Natural killer cell (primary cell): ENCODE results near the gene CYP2W1. TPM values are rescaled to one million over a fixed set of nuclear protein-coding genes. Genes with fewer than 3 reads are reported as not detected.

Experiments
- ATAC-seq, 3 donors: fragments of 150-1000 bp in 2 of 3; fragments of 200-7000 bp in 1 of 3; cut with Tn5 transposase; 1 replicate in 1 of 3; 2 replicates in 2 of 3; pipeline ENCODE4 v1.10.0; 2021; ENCODE audit warnings: mild to moderate bottlenecking in 2 of 3, moderate library complexity in 2 of 3
- DNase-seq, 2 donors: peaks; one replicate each; pipeline versions ENCODE4 v3.0.0 to v3.0.0-alpha.2; 2013 to 2021; ENCODE audit warnings: mixed read lengths in 1 of 2
- H3K27ac ChIP-seq: one replicate; pipeline ENCODE4 v1.5.1; 2013; ENCODE audit warnings: mild to moderate bottlenecking, low read length
- H3K27me3 ChIP-seq: one replicate; pipeline ENCODE4 v1.6.1; 2013; ENCODE audit warnings: low read length; ENCODE audit not compliant: control insufficient read depth, insufficient read depth
- H3K36me3 ChIP-seq: one replicate; pipeline ENCODE4 v1.6.1; 2013; ENCODE audit warnings: low read length; ENCODE audit not compliant: control insufficient read depth, insufficient read depth
- H3K4me1 ChIP-seq: one replicate; pipeline ENCODE4 v1.6.1; 2013; ENCODE audit warnings: low read length; ENCODE audit not compliant: control insufficient read depth, insufficient read depth
- H3K4me3 ChIP-seq: one replicate; pipeline ENCODE4 v1.5.1; 2013; ENCODE audit warnings: low read length
- H3K9me3 ChIP-seq: one replicate; pipeline ENCODE4 v1.6.1; 2013; ENCODE audit warnings: low read length; ENCODE audit not compliant: control insufficient read depth, insufficient read depth
- H3K27ac Mint-ChIP-seq, 2 donors: one replicate each; pipeline ENCODE4 v1.8.0; 2022; ENCODE audit warnings: mild to moderate bottlenecking in 2 of 2, mixed read lengths in 2 of 2, moderate library complexity in 1 of 2
- H3K27me3 Mint-ChIP-seq, 2 donors: one replicate each; pipeline ENCODE4 v1.8.0; 2022; ENCODE audit warnings: low read depth in 2 of 2, mixed read lengths in 2 of 2
- H3K36me3 Mint-ChIP-seq: one replicate; pipeline ENCODE4 v1.8.0; 2022; ENCODE audit warnings: mixed read lengths
- H3K4me1 Mint-ChIP-seq, 2 donors: one replicate each; pipeline ENCODE4 v1.8.0; 2022; ENCODE audit warnings: mixed read lengths in 2 of 2
- H3K4me3 Mint-ChIP-seq: one replicate; pipeline ENCODE4 v1.8.0; 2022; ENCODE audit warnings: mild to moderate bottlenecking, moderate library complexity, mixed read lengths
- H3K9me3 Mint-ChIP-seq, 2 donors: one replicate each; pipeline ENCODE4 v1.8.0; 2022; ENCODE audit warnings: mixed read lengths in 2 of 2
- WGBS: methylation state at CpG from one replicate; pipeline ENCODE4 v1.1.7; 2013; ENCODE audit warnings: missing lambda C conversion rate; ENCODE audit not compliant: insufficient coverage; 5-methylcytosine and 5-hydroxymethylcytosine counted together
- intact Hi-C: fragments of 100-400 bp; cut with micrococcal nuclease; formaldehyde crosslinking; loops from one replicate; pipeline ENCODE4 v1.14.2; 2022
- total RNA-seq, 4 donors: library from RNA; stranded (reverse); fragments of 120-200 nt in 1 of 4; gene quantifications; one replicate each; pipeline versions ENCODE4 v1.2.3 to v1.2.4, GENCODE V29; 2013 to 2022
- TF ChIP-seq, protein P1 (sequence below): fragments of 200-600 bp; IDR thresholded peaks from one replicate; pipeline ENCODE4 v1.8.0; 2022; ENCODE audit warnings: antibody characterized with exemption

Gene CYP2W1
- total RNA-seq, 3 donors from 2014 or later (not counting 1 experiment from before 2014, with no cell fraction given), result not detected

DNA sequence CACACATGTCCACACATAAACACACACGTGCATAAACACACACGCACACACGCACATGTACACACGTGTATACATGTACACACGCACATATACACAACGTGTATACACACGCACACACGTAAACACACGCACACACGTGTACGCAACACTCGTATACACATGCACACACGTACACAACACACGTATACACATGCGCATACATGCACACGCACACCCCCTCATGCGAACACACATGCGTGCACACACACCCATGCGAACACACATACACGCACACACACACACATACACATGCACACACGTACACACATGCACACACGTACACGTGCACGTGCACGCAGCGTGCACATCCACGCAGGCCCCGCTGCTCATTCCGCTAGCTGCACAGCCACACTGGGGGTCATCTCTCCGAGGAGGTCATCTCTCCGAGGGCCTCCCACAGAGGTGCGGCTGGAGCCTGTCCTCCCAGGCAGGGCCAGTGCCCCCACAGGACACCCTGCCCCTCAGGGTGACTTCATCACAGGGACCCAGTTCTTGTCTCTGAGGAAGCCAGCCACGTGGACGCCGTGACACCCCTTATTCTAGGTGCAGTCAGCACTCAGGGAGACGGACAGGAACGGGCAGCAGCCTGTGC lies 25.9 kb downstream of the CYP2W1 start:
- no peaks in the 10 kb centered on the region for H3K27me3 ChIP-seq
- H3K9me3 ChIP-seq, result peaks cover 14% of the 10 kb centered on the region
- peaks cover 28% of the 10 kb centered on the region for H3K4me1 ChIP-seq
- H3K4me3 Mint-ChIP-seq, result no peak overlapping the region
- 96% methylated on average over 37 of the region's 37 CpGs for WGBS
- ATAC-seq (no peak), DNase-seq (no peak)
- H3K9me3 Mint-ChIP-seq, result peaks cover 6% of the 10 kb centered on the region in 2 donors
- H3K27me3 Mint-ChIP-seq, result no peaks in the 10 kb centered on the region
- peaks cover 19 to 33% of the 10 kb centered on the region in 2 donors for H3K4me1 Mint-ChIP-seq
- H3K36me3 Mint-ChIP-seq, result no peaks in the 10 kb centered on the region
- TF ChIP-seq, protein P1, sequence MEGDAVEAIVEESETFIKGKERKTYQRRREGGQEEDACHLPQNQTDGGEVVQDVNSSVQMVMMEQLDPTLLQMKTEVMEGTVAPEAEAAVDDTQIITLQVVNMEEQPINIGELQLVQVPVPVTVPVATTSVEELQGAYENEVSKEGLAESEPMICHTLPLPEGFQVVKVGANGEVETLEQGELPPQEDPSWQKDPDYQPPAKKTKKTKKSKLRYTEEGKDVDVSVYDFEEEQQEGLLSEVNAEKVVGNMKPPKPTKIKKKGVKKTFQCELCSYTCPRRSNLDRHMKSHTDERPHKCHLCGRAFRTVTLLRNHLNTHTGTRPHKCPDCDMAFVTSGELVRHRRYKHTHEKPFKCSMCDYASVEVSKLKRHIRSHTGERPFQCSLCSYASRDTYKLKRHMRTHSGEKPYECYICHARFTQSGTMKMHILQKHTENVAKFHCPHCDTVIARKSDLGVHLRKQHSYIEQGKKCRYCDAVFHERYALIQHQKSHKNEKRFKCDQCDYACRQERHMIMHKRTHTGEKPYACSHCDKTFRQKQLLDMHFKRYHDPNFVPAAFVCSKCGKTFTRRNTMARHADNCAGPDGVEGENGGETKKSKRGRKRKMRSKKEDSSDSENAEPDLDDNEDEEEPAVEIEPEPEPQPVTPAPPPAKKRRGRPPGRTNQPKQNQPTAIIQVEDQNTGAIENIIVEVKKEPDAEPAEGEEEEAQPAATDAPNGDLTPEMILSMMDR, result no peak
- intact Hi-C loops, result no loop called here
- H3K4me3 ChIP-seq, result no peak overlapping the region
- H3K36me3 ChIP-seq, result no peaks in the 10 kb centered on the region
- H3K27ac Mint-ChIP-seq, result no peak overlapping the region
- H3K27ac ChIP-seq, result no peak overlapping the region

DNA sequence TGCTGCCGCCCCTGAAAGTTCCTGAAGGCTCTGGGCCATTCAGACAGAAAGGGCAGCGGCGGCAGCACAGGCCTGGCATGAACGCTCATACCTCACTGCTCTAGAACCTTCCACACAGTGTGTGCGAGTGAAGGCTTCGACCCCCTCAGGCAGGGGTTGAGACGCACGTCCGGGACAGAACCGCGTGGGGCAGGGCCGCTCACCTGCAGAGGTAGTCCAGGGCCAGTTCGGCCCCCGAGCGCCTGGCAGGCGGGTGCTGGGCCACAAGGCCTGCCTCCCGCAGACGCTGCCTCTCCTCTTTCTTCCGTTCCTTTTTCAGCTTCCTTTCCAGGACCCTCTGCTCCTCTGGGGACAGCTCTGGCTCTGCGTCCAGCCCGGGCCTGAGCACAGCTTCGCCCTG lies 26.8 kb downstream of the CYP2W1 start:
- no peak overlapping the region for H3K4me3 ChIP-seq
- no peak overlapping the region for H3K27ac Mint-ChIP-seq
- no peaks in the 10 kb centered on the region for H3K27me3 ChIP-seq
- peaks cover 21 to 33% of the 10 kb centered on the region in 2 donors for H3K4me1 Mint-ChIP-seq
- ATAC-seq (no peak), DNase-seq (no peak)
- H3K27me3 Mint-ChIP-seq, result no peaks in the 10 kb centered on the region
- peaks cover 6% of the 10 kb centered on the region in 2 donors for H3K9me3 Mint-ChIP-seq
- H3K36me3 Mint-ChIP-seq, result no peaks in the 10 kb centered on the region
- 98% methylated on average over 22 of the region's 22 CpGs for WGBS
- no peak overlapping the region for H3K4me3 Mint-ChIP-seq
- H3K27ac ChIP-seq, result no peak overlapping the region
- H3K4me1 ChIP-seq, result peaks cover 28% of the 10 kb centered on the region
- TF ChIP-seq, protein P1, result no peak
- H3K9me3 ChIP-seq, result peaks cover 14% of the 10 kb centered on the region
- intact Hi-C loops, result no loop called here
- no peaks in the 10 kb centered on the region for H3K36me3 ChIP-seq

DNA sequence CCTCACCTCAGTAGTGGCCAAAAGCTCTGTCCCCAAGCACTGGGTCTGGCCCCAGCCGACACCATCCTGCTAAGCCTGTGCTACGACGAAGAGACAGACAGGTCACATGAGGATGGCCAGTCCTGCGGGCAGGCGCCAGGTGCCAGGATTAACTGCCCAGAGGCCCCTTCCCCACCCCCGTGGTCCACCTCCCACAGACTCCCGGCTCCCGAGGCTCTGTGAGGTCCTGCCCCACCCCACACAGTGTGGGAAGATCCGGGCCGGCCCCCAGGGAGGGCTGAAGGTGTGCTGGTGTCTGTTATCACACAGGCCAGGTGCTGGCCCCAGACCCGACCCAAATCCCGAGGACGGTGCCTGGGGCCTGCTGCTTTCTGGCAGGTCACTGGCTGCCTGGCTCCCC lies 27.2 kb downstream of the CYP2W1 start:
- TF ChIP-seq, protein P1, result no peak
- ATAC-seq, result no peak

More for the DNA sequence above, 27.2 kb downstream of the CYP2W1 start:
- Histone ChIP-seq H3K27me3 (no peaks in the 10 kb centered on the region), H3K9me3 (peaks cover 14% of the 10 kb centered on the region), H3K27ac (no peak overlapping the region), H3K4me3 (no peak overlapping the region), H3K36me3 (no peaks in the 10 kb centered on the region), H3K4me1 (peaks cover 28% of the 10 kb centered on the region)
- Mint-ChIP-seq H3K9me3 (peaks cover 6% of the 10 kb centered on the region in 2 donors), H3K27me3 (no peaks in the 10 kb centered on the region), H3K27ac (no peak overlapping the region), H3K4me1 (peaks cover 21 to 33% of the 10 kb centered on the region in 2 donors), H3K4me3 (no peak overlapping the region), H3K36me3 (no peaks in the 10 kb centered on the region)
- no peak for DNase-seq
- intact Hi-C loops, result no loop called here
- 95% methylated on average over 13 of the region's 13 CpGs for WGBS
